NCI-H1436 treated with DMSO at 0.1 percent for 48 hours (cell line): ENCODE measurements around the gene MOB3B.

ENCODE experiments used
- DNase-seq: peaks from one replicate; lab custom pipeline; 2025; lab: John Stamatoyannopoulos, UW

Gene MOB3B

DNA sequence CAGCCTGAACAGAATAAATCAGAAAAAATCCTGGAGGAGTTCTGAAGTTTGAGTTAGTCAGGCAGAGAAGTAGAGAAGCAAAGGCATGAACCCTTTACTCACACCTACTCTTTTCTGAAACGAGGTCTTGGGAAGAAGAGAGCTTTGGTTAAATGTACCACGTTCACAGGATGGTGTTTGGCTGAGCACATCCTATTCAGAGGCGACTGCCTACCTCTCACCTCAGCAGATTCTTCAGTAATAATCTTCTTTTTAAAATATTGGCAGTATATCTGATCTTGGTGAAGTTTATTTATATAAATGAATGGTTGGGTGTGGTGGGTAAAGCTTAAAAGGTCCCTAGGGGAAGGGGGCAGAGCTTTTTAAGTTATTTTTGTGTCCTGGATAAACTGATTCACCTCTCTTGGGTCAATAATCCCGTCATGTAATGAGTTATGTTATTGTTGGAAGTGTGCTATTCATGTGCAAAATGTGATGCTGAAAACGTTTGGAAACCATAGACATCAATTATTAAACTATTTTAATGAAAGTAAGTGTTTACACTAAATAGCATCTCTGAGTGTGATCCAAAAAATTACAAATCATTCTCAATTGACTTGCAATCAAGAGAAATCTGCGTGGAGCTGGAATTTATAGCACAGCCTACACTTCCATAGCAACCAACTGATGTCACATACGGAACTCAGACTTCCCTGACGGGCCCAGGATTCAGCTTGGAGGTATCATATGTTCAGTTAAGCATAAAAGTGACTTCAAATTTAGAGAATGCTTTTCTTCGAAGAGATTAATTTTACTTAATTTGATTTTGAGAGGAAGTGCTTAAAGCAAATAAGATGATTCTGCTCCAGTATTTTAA, 138.3 kb downstream of the MOB3B start:
- DNase-seq, result no peak

DNA sequence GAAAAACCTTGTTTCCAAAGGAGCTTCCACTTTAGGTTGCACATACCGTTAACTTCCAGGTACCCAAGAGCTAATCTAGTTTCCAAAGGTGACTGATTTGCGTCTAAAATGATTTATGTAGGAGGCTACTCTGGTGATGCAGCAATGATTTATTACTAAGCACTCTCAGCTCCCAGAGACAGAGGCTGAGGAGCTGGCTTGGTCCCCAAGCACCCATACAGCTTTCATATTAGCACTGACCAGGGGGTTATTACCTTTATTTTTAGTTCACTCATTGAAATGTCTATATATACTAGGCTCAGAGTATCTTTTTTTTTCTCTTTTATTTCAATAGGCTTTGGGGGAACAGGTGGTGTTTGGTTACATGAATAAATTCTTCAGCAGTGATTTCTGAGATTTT, 141.5 kb downstream of the MOB3B start:
- DNase-seq, result no peak

DNA sequence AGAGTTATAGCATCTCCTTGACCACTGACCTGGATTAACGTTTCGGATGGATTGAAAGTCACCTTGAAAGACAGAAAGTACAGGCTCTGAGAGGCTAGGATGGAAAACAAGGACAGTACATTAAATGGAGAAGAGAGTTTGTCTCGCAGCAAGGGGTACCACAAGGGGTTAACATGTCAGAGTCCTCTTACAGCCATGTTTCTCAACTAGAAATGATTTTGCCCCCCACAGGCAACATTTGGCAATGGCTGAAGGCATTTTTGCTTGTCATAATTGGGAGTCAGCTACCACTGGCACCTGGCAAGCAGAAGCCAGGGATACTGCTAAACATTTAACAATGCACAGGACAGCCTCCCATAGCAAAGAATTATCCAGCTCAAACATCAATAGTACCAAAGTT, 141.9 kb downstream of the MOB3B start:
- no peak for DNase-seq

DNA sequence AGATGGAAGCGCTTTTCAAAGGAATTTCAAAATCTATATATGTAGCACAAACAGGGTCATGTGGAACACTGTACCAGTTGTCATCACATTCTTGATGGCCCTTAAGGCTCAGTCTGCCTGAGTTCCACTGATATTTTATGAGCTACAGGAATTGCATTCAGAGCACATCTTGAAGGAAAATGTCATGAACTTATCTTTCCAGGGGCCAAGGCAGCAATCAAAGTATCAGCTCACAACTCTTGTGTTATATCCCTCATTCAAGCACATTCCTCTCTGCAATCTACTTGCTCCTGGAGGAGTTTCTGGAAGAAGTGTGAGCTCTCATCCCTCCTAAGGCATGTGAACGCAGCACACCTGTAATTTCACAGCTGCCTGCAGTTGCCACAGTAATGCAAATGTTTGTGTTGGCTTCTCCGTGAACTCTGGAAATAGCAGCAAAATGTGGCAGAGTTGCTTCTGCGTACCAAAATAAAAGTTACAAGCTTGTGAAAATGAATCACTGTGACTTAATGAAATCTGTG, 143.0 kb downstream of the MOB3B start:
- DNase-seq, result no peak

DNA sequence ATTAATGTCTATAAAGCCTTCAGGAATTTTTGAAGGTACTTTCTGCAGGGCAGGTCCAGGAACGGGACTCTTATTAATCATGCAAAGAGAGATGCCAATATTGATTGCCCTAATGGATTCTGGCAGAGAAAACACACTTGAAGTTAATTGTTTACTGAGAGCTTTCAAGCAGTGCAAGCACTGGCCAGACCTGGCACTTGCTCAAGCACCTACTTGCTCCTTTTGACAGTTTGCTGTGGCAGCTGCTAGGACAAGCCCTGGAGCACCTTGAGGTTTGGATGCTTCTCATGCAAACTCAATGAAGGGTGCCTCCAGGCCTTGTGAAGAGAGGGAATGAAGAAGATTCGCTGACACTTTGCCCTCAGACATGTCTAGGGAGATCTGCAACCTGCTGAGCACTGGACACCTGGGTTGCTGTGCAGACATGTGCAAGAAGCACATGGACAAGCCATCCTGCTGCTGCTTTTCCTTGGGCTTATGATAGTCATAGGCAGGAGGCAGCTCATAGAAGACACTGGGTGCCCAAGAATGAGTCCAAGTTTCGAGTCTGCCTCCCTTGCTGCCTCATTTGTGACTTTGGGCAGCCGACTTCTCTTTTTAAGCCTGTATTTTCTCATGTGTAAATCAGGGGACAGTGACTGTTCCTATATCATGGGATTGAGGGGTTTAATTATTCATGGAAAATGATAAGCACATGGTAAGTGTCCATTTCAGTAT, 143.8 kb downstream of the MOB3B start:
- DNase-seq, result no peak

DNA sequence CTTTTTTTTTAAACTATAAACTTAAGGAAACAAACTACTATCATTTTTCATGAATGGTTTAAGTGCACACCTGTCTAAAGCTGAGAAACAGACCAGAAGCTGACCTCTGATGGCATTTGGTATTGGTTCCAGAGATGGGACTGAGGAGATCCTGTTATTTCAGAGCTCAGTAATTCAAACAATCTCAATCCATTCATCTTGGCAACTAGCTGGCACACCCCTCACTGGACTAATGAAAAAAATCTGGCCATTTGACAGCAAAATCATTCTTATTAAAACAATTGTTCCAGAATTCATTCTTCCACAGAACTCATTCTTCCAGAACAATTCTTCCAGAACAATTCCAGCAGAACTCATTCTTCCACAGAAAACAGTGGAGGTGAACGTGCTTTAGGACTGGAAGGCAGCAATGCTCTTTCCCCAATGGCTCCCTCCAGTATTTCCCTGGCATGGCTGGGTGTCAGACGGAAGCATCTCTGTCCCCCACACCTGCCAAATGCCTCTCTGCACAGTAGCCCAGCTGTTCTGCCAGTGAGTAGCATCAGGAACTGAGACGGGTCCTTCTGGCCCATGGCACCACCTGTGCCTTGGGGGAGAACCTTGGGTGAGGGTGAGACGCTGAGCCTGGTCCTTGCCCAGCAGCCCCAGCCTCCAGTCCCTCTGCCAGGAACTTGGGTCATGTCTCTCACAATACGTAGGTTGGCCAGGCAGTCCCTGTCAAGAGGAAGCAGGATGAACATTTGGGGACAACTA, 145.2 kb downstream of the MOB3B start:
- DNase-seq, result no peak

DNA sequence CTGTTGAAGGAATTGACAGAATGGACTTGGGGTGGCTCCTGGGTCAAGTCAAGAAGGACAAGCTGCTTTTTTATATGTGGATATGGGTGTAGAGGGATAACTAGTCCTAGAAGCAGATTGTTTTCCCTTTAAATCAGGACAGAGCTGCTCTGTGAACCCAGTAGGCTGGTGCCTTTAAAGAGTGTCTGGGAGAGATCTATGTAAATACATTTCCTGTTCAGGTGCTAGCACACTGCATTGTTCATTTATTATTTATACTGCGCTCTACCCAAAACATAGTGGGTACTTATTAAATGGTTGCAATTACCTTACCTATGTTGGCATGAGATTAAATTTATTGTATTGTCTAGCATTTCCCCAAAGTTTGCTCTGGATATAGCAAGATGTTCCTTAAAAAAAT, 146.1 kb downstream of the MOB3B start:
- no peak for DNase-seq

DNA sequence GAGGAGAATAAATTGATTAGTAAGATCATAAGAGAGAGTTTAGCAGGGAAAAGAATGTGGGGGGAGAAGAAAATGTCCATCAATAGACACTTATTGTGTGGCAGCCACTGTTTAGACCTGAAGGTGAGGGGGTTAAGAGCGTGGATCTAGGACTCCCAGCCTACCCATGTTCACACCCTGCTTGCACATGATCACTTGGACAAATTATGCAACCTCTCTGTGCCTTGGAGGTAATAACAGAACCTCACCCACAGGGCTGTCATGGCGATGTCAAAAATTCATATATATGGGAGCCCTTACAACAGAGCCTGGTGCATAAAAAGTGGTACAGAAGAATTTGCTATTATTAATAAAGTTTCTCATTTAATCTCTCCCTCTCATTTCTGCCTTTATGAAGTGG, 146.6 kb downstream of the MOB3B start:
- no peak for DNase-seq

DNA sequence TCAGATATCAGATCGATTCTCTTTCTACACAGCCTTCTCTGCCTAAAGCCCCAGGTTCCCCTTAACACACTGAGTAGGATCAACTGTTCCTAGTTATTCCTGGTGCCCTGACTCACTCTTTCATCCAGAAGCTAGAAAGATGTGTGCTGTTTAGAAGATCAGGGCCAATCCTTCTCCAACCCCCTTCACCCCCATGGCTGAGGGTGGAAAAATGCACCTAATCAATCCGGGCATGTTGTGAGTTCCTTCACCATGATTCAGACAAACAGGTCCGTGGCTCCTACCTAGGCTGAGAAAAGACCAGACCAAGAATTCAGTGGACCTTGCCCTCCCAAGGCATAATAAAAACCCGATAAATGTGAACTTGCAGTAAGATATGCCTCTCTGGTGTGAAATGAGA, 147.3 kb downstream of the MOB3B start:
- no peak for DNase-seq

DNA sequence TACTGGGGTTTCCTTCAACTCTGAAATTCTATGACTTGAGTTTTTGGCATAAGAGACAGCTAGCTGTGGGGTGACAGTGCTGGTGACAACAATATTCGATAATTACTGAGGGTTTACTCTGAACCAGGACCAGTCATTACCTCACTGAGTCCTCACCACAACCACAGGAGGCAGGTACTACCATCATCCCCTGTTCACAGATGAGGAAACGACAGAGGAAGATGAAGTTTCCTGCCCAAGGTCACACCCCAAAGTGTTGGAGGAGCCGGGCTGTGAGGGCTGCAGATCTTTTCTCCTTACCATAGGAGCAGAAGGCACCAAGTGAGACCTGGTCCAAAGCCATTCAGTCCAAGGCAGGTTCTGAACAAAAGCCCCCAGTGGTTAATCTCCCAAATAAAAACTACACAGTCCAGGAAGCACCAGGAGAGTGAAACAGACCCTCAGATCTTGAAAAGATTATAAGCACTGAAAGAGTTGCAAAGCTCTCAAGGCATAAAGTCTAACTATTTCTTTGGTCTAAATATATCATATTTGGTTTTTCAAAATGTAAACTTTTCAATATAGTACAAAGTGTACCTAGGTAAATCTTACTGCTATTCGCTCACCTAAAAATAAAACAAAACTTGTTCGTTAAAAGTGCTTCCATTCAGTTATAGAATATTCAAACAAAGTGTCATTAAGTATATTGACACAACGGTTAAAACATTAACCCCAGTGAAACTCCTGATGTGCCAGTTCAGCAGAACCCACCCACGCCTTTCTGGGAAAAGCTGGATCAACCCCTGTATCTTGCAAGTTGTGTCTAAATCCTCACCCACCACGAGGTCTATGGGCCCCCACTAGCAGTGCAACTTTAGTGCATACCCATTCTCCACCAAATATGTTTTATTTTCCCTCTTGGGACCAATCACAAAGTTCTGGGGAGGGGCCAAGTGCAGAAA, 150.0 kb downstream of the MOB3B start:
- no peak for DNase-seq

DNA sequence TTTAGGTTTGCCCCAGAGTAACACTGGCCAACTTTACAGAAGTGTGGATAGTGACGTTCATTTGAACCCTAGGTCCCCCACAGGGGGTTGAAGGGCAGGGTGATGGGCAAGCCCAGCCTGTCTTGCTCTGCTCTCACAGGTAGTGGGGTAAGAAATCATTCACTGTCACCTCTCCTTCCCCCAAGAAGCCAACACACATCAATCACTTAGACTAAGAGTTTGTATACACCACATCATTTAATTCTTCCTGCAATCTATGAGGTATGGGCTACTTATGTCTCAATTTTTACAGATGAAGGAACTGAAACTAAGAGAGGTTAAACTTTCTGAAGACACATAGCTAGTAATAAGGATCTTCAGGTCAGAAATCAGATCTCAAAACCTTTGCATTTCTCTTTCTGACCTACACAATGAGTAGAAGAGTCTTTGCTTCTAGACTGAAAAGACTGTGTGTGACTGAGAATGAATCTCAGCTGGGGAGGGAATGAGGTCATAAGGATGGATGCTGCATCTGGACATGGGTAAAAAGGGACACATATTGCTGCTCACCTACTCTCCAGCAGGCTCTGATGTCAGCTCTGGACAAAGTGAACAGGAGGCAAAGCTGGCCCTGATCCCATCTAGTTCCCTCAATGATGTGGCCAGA, 151.7 kb downstream of the MOB3B start:
- no peak for DNase-seq

DNA sequence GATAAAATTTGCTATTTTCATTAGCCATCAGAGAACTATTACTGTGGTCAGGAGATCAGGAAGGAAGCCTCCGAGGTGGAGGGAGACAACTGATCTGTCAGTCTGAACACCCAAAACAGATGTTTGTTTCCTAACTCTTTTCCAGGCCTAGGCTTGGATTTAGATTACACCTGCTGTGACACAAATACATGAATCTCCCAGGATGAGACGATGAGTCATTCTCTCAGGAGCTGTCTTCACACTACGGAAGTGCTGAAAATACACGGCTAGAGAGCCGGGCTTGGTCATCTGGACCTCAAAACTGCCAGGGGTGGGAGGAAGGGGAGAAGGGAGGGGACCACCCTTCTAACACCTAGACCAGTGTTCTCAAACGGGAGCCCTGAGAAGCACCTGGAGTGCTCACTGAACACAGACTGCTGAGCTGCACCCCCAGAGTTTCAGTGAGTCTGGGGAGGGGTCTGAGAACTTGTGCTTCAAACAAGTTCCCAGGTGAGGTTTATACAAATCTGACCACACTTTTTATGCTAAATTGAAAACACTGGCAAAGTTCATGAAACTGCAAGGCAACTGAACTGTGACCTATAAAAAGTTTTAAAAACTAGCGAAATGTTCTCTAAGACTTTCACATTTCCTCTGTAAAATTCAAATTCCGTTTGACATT, 152.3 kb downstream of the MOB3B start:
- no peak for DNase-seq

DNA sequence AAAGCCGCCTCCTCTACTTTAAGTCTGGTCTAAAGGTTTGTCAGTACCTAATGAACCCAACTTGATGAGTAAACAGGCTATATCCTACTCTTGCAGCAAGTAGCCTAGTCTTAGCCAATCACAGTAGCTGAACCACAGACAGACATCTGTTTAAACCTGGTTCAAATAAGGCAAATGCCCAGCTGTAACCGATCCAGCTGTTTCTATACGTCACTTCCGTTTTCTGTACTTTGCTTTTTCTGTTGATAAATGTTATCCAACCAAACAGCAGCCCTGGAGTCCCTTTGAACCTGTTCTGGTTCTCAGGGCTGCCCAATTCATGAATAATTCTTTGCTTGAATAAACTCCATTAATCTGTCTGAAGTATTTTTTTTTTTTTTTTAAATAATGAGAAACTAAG, 155.8 kb downstream of the MOB3B start:
- no peak for DNase-seq

DNA sequence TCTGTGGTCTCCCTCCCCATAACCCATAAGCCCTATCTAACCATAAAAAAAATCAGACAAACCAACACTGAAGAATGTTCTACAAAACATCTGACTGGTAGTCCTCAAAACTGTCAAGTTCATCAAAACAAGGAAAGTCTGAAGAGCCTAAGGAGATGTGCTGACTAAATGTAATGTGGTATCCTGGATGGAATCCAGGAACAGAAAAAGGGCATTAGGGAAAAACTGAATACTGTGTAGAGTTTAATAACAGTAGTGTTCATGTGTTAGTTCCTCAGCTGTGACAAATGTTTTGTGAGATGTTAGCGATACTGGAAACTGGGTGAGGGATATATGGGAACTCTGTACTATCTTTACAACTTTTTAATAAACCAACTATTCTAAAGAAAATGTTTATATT, 157.0 kb downstream of the MOB3B start:
- DNase-seq, result no peak

DNA sequence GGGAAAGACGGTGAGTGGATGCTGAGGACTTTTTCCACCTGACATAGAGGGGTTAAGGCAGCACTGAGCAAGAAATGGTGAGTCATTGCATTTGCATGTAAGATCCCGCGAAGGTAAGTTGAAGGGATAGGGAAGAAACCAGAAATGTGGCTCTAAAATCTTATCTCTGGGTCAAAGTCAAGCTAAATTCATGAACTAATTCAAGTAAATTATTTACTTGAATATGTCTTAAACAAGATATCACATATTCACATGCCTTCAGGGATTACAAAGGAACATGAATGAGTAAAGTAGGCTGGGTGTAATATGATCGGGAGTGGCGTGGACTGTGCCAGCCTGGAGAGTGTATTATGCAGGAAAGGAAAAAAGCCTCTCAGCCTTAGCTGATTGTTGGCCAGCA, 158.2 kb downstream of the MOB3B start:
- DNase-seq, result no peak

DNA sequence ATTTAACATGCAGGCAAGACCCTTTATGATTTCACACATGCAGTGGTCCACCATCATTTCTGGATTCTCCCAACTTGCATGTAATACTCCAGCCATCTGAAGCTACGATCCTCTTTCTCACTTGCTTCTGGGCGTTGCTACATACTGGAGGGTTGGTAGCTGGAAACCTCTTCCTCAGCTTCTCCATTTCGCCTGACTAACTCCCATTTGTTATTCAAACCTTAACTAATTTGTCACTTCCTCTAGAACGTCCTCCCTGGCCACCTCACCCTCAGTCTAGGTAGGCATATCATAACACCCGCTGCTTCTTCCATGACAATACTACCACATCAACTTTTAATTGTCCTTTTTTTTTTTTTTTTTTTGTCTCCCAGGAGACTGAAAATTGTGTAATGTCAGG, 160.0 kb downstream of the MOB3B start:
- no peak for DNase-seq

DNA sequence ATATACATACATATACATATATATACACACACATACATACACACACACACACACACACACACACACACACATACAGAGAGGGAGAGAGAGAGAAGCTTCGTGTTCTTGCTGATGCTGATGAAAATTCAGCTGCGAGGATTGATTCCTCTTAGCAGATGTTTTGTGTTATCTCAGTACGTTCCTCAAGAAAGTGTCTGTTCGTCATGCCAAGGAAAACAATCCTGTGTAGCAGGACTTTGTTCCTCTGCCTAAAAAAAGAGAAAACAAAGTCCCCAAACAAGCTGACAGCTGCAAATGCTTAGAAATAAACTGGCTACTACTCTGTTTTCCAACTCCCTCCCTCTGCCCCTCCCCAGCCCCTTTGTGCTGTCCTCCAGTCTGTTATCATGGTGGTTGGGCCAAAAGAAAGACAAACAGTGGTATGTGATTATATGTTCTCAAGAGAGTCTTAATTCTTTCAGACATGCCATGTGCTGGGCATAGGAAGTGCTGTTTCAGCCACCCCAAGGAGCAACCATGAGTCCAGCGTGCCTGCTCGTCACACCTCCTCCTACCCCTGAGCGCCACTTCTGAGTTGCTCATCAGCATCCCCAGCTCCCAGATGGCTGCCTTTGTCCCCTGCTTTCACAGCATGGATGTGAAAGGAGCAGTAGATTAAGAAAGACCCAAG, 161.2 kb downstream of the MOB3B start:
- no peak for DNase-seq

DNA sequence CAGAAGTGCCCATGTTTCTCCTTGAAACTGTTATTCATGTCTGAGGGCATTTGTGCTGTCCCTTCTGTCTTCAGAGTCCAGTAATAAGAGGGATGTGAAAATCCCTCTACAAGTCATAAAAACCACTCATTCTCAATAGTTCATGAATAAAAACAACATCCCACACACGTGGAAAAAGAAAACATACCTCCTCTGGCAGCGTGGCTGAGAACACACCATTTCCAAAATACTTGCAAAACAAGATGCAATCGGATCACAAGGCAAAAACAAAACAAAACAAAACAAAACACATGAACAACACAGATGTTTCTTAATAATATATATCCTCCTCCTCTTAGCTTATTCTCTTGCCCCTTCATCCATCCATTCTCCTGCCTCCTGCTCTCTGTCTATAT, 161.7 kb downstream of the MOB3B start:
- no peak for DNase-seq

DNA sequence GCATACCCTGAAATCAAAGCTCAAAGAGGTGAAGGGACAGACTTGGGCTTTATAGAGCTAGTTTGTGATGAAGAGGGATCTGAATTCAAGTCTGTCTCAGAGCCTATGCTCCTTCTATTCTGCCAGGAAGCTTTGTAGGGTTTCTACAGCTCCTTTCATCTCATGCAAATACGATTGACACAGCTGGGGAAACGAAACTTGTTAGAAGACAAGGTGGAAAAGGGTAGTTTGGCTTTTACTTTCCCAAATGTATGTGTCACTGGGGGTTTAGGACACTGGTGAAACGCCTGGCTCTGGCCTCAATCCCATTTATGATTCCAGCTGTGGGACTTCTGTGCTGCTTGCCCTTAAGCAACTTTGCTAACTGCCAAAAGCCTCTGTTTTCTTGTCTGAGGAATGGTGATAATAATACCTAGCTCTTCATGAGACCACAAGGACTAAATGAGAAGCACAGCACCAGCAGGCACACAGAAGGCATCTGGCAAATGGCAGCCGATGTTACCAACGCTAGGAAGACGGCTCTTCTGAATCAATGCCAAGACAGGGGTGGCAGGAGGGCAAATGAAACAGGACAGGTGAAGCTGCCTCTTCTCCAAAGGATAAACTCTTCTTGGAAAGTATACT, 162.3 kb downstream of the MOB3B start:
- DNase-seq, result no peak
